ENCODE measurements around the gene HSPA2.

DNA sequence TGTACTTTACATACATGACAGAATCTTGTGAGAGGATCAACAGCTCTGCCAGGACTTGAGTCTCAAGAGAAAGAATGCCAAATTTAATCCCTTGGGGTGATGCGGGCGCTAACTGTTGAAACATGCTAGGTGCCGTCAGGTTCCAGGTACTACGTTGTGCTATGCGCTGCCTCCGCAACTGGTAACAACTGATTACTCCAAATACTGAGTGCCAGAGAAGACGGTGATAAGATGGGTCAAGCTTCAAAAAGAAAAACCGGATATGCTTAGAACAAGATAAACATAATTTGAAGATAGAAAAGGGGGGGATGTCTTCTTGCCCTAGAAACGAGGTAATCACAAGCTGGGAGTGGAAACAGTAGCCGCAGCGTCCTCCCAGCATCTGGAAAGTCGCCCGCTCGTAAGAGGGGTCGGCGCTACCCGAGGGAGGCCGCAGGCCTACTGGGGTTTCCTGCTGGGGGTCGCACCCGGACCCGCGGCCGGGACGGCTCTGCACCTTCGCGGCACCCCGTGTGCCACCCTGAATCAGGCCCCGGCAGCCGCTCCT is 37.6 kb upstream of the HSPA2 start:
- TF ChIP-seq EP300 (conservative IDR thresholded peaks at IDR 0.05; ENCODE audit: poor library complexity, severe bottlenecking): no peak
- no peak for TF ChIP-seq POLR2AphosphoS5 (IDR thresholded peaks at IDR 0.05)
- no peak for TF ChIP-seq CTCF (IDR thresholded peaks at IDR 0.05; ENCODE audit: poor library complexity, severe bottlenecking)
- TF ChIP-seq MXI1 (conservative IDR thresholded peaks at IDR 0.05; ENCODE audit: poor library complexity, severe bottlenecking): no peak
- no peak for TF ChIP-seq TAF1 (IDR thresholded peaks at IDR 0.05; ENCODE audit: low read depth)
